AML-193 (cell line): ENCODE results near the gene KCNQ2.
"Not testable (repeated sequence)": the region's sequence is repeated elsewhere in the genome, so short reads cannot be mapped to it uniquely, and the experiment has no call there.

Experiments used
- DNase-seq, 2 experiments: peaks; one replicate each; lab custom pipeline; 2025; lab: John Stamatoyannopoulos, UW

KCNQ2 gene

GRCh38 chr20:63385819-63386218 lies 86.6 kb downstream of the KCNQ2 start:
- no peak for DNase-seq

DNA sequence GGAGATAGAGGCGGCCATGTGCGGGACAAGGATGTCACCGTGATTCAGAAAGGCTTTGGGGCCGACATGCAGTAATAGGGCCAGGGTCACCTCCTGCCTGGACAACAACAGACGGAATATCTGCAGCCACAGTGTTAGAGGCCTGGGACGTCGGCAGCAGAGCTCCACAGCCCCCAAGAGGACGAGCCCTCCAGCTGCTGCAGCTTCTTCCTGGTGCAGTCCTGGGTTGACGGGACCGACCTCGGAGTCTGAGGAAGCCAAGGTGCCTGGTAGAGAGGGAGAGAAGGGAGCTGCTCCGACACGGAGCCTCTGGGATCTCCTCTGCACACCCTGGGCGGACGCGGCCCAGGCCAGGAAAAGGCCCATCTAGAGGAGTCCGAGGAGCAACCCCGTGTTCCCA lies 88.1 kb downstream of the KCNQ2 start:
- DNase-seq: no peak

DNA sequence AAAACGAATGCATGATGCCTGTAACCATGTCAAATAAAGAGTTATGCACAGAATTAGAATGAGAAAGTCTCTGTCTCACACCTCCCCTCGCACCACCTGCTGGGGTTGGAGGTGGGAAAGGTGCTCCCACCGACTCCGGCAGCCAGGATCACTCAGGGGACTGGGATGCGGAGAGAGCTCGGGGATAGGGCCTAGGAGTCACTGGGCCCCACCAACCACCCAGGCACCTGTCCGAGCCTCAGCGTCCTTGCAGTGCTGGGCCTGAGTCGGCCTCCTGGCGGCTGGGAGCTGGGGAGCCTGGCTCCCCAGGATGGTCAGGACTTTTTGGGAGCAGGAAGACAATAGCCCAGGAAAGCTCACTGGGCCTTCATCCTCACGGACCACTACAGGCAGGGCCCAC lies 88.9 kb downstream of the KCNQ2 start:
- DNase-seq: no peak

DNA sequence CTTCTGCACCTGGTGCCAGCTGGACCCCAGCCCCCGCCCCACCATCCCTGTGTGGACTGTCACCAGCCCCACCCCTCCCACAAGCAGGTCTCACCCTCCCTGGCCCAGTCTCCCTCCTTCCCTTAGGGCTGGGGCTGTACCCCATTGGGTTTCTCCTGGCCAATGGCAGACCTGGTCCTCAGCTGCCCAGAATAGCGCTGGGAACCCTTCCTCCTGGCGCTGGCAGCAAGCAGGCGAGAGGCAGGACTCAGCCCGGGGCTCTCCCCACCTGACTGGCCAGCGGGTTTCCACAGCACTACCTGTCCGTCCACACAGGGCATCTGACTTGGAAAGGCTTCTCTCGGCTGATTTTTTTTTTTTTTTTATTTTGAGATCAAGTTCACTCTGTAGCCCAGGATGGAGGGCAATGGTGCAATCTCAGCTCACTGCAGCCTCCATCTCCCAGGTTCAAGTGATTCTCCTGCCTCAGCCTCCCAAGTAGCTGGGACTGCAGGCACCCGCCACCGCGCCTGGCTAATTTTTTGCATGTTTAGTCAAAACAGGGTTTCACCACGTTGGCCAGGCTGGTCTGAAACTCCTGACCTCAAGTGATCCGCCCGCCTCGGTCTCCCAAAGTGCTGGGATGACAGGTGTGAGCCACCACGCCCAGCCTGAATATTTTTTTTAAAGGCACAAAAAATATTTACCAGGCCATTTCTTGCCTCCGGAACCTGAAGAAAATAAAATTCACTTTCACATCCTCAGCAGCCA lies 89.7 kb downstream of the KCNQ2 start:
- DNase-seq: no peak

GRCh38 chr20:63381781-63382431 lies 90.5 kb downstream of the KCNQ2 start:
- no peak for DNase-seq

GRCh38 chr20:63380346-63380870 lies 92.0 kb downstream of the KCNQ2 start:
- DNase-seq: no peak

DNA sequence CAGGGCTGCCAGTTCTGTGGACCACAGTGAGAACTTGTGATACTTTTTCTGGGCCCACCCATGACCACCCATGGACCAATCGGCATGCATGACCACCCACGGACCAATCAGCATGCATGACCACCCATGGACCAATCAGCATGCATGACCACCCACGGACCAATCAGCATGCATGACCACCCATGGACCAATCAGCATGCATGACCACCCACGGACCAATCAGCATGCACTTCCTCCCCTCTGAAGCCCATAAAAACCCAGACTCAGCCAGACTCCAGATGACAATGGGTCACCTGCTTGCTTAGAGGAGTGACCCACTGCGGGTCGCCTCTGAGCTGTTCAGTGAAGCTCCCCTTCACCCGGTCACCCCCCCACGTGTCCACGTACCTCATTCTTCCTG lies 92.6 kb downstream of the KCNQ2 start:
- not testable (repeated sequence) for DNase-seq

DNA sequence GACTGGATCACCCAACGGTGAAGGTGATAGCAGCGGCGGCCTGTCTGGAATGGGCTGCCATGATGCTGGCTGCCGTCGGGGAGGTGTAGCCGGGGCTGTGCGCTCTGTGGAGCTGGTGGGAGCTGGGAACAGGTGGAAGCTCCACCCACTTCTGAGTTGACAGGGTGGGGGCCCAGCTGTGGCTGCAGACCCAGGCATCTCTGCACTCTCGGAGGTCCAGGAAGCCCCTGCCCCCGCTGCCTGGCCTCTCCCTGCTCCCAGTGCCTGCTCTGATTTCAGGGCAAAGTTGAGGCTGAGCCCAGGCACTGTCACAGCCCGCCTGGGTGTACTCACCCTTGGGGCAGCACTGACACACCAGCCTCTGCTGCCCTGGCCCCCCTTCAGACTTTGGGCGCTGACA lies 93.2 kb downstream of the KCNQ2 start:
- DNase-seq: no peak

DNA sequence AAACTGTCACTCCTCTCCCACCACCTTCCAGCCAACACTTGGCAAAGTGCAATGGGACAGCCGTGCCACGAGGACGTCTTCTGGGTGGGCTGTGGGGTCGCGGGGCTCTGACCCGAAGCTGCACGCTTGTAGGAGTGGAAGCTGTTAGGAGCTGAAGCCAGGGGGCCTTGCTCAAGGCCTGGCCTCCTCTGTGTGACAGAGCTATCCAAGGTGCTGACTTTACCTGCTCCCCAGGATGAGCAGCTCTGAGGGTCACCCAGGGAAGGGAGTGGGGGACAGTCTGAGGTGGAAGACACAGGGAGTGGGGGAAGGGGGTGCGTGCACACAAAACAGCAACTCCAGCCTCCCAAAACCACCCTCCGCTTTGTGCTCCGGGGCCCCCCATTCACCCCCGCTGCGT lies 93.8 kb downstream of the KCNQ2 start:
- no peak for DNase-seq

DNA sequence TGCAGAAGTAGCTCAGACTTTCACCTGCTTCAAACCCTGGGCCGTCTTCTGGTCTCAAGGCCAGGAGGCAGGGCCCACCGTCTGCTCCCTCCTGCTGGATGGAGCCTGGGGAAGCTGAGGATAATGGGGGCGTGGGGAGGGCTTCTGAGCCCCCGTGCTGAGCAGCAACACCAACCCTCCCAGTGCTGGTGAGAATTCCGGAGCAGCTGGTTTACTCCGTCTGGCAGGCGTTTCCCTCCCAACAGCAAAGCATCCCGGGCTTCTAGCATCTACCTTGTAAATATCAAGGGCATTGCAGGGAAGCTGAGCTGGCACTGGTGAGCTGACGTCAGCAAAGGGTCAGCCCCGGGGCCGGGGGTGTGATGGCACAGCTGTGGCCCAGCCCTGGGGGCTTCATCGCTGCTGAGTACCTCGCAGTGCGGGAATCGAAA lies 94.5 kb downstream of the KCNQ2 start:
- DNase-seq: no peak

- no peak for DNase-seq
These were observed 95.1 kb downstream of the KCNQ2 start for GRCh38 chr20:63377256-63377941.

DNA sequence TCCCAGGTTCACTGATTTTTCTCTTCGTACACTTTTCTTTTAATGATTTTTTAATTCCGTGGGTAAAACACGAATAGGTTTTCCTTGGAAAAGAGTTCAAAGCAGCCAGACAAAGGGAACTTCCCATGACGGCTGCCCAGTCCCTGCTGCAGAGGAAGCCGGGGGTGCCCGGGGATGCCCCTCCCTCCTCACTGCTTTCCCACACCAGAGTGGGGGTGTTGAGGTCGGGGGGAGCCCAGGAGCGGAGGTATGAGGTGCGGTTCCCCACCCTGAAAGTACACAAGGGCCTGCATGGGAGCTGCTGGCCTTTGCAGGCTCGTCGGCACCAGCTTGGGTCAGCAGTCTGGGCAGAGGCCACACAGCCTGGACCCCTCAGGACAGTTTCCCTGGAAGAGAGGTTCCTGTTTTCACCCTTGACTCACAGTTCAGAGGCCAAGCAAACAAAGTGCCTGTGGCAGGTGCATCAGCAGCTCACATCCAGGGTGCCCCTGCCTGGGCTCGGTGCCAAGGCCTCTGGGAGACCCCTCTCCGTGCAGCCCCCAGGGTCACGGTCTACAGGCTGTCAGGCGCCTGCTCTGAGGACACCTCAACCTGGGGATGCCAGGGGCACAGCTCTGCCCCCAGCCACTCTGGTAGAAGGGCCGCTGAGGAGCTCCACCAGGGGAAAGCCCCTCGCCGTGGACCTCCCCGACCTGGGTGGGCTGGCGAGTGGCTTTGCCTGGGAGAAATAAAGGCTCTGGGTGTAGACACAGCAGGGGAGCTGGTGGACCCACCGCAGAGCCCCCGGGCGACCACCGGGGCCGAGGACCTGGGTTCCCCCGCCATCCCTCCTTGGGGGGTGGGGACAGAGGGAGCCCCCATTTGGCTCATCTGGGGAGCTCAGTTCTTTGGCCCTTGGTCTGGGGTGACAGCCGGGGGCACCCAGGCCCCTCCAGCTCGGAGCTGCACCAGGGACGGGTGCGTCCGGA lies 95.9 kb downstream of the KCNQ2 start:
- DNase-seq: no peak

- no peak for DNase-seq
These were observed 97.0 kb downstream of the KCNQ2 start for GRCh38 chr20:63375438-63375837.

GRCh38 chr20:63374504-63374903 lies 98.0 kb downstream of the KCNQ2 start:
- no peak for DNase-seq

- DNase-seq: no peak
These were observed 98.5 kb downstream of the KCNQ2 start for GRCh38 chr20:63373996-63374395.

DNA sequence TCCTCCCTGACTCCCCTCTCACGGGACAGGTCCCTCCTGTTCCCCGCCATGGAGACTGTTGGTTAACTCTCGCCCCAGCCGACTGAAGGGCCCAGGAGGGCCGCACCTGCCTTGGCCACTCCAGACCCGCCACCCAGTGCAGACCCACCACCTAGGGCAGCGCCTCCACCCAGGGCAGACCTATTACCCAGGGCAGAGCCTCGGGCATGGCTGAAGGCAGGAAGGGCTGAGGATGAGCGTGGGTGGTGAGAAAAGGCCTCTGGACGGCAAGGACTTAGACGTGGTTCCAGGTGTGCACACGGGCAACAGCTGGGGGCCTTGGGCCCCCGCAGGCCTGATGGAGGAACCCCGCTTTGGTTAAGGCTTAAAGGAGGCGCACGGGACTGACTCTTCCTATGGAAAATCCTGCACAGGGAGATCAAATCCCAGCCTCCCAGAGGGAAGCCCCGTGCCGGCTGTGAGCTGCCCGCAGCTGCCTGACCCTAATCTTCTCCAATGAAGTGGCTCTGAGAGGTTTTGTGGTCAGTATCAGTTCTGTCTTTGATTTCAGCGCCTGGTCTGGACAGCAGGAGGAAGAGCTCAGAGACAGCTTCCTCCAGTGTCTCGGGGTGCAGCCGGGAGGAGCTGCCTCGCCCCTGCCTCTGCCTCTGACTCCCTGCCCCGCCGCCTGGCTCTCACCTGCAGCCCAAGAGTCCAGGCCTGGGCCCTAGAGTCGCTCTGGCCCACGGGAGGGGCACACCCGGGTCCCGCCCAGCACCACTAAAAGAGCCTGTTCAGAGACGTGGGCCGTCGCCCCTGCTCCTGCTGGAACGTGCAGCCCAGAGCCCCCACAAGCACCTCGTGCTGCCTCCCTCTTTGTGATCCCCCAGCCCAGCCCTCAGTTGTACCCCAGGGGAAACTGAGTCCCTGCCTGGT lies 99.2 kb downstream of the KCNQ2 start:
- DNase-seq: no peak

DNA sequence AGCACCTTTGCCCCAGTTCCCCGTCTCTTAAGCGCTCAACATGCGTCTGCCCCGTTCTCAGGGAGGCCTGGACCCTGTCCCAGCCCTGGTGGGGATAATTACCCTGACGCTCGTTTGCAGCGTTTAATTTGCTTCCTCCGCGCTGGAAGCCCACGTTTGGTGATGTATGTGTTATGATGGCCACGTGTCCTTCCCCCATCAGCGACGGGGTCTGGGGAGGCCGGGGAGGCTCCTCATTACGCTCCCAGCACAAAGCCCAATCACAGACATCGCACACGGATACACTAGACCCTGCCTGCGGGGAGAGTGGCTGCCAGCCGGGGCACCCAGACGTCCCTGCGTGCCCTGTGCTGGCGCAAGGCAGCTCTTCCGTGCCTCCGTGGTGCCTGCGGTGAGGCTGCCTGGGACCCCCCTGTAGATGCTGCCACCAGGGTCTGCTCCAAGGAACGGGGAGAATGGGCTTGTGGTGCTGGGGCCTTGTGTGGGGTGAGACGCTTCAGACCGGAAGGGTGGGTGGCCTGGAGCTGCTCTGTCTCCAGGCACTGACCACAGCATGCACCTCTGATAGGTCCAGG lies 101.1 kb downstream of the KCNQ2 start:
- DNase-seq: no peak

GRCh38 chr20:63370618-63371187 lies 101.8 kb downstream of the KCNQ2 start:
- no peak for DNase-seq

DNA sequence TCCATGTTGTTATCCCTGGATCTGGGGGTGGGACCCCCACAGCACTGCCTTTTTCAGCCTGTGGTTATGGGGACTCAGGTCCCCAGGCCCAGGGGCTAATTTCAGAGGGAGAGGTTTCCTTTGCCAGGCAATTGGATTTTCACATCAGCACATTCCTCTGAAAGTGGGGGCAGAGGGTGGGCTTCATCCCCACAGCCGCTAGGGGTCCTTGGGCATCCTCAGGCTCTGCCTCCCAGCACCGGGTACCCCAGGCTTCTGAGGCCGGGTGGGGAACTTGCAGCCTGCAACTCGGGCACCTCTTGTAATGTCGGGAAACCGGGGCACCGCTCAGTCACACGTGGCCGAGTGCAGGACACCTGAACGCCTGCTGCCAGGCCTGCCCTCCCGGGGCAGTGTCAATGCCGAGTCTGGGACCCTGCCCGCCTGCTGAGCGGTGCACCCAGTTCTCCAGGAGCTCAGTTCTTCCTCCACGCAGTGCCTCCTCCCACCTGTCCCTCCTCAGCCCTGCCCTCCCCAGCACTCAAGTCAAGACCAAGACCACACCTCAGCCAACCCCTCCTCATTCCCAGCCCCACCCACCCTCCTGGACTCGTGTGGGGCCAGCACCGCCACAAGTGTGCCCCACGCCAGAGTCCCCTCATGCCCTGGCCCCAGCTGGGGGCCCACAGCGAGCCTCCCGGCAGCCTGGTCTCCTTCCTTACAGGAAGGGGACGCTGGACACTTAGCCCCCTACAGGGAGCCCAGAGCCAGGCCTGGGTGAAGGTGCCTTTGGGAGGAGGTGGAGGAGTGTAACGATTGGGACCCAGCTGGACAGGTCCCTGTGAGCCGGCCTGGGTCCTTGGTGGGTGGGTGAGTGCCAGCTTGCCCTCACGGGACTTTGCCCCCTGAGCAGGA lies 102.5 kb downstream of the KCNQ2 start:
- no peak for DNase-seq
